OCI-LY1 (cell line): Measurements from ENCODE around the gene MOB2.
"Not testable (repeated sequence)": the region's sequence is repeated elsewhere in the genome, so short reads cannot be mapped to it uniquely, and the experiment has no call there.

Experiments used
- H2AFZ ChIP-seq: fragments of 200-600 bp; sonication (generic), shearing (Covaris generic); 2 replicates; pipeline ENCODE4 v1.6.0; 2014; ENCODE audit warnings: antibody characterized with exemption, mild to moderate bottlenecking, low read length
- H3F3A ChIP-seq: fragments of 200-600 bp; sonication (generic), shearing (Covaris generic); 2 replicates; pipeline ENCODE4 v1.6.0; 2014; ENCODE audit warnings: mild to moderate bottlenecking, antibody characterized with exemption, low read length, moderate library complexity; ENCODE audit not compliant: insufficient read depth
- H3K27ac ChIP-seq: fragments of 200-600 bp; sonication (generic); 2 replicates; pipeline ENCODE4 v1.5.1; 2014; ENCODE audit warnings: low read length, mixed run types, mild to moderate bottlenecking, low read depth; ENCODE audit not compliant: poor library complexity, severe bottlenecking
- H3K27me3 ChIP-seq: fragments of 200-600 bp; sonication (generic); 2 replicates; pipeline ENCODE4 v1.6.0; 2014; ENCODE audit warnings: antibody characterized with exemption, mild to moderate bottlenecking, low read length, moderate library complexity; ENCODE audit not compliant: insufficient read depth
- H3K36me3 ChIP-seq: fragments of 200-600 bp; sonication (generic); 2 replicates; pipeline ENCODE4 v1.6.1; 2014; ENCODE audit warnings: mild to moderate bottlenecking, antibody characterized with exemption, low read length, moderate library complexity, mixed read lengths; ENCODE audit not compliant: insufficient read depth
- H3K4me1 ChIP-seq: fragments of 200-600 bp; sonication (generic); 2 replicates; pipeline ENCODE4 v1.5.1; 2014; ENCODE audit warnings: mild to moderate bottlenecking, low read length, moderate library complexity; ENCODE audit not compliant: insufficient read depth, severe bottlenecking
- H3K4me2 ChIP-seq: fragments of 200-600 bp; sonication (generic), shearing (Covaris generic); 2 replicates; pipeline ENCODE4 v1.6.1; 2014; ENCODE audit warnings: low read length
- H3K4me3 ChIP-seq: fragments of 200-600 bp; sonication (generic); 2 replicates; pipeline ENCODE4 v1.5.1; 2014; ENCODE audit warnings: low read length, low read depth, mild to moderate bottlenecking, mixed read lengths; ENCODE audit not compliant: poor library complexity, severe bottlenecking
- H3K79me2 ChIP-seq: fragments of 200-600 bp; shearing (Covaris generic); 2 replicates; pipeline ENCODE4 v1.6.1; 2016; ENCODE audit warnings: mixed run types, low read length, mixed read lengths; ENCODE audit not compliant: insufficient read depth
- H3K9ac ChIP-seq: fragments of 200-600 bp; sonication (generic), shearing (Covaris generic); 2 replicates; pipeline ENCODE4 v1.6.1; 2014; ENCODE audit warnings: mild to moderate bottlenecking, low read length, mixed read lengths
- H3K9me2 ChIP-seq: fragments of 200-600 bp; sonication (generic), shearing (Covaris generic); 2 replicates; pipeline ENCODE4 v1.6.1; 2014; ENCODE audit warnings: low read depth, mild to moderate bottlenecking, low read length, mixed read lengths
- H3K9me3 ChIP-seq: fragments of 200-600 bp; shearing (Covaris generic); 2 replicates; pipeline ENCODE4 v1.6.1; 2014; ENCODE audit warnings: low read length, mixed read lengths
- H4K20me1 ChIP-seq: fragments of 200-600 bp; sonication (generic), shearing (Covaris generic); 2 replicates; pipeline ENCODE4 v1.6.0; 2016; ENCODE audit warnings: mild to moderate bottlenecking, low read length; ENCODE audit not compliant: insufficient read depth
- EZH2 ChIP-seq: fragments of 200-600 bp; sonication (generic), shearing (Covaris generic); IDR thresholded peaks from 2 replicates; pipeline ENCODE4 v1.8.0; 2017; ENCODE audit warnings: borderline replicate concordance, mixed run types, mild to moderate bottlenecking, antibody characterized with exemption, low read length, moderate library complexity, mixed read lengths
- TF ChIP-seq, protein P1 (sequence below): fragments of 200-600 bp; sonication (generic), shearing (Covaris generic); IDR thresholded peaks from 2 replicates; pipeline ENCODE4 v1.5.1; 2017; ENCODE audit warnings: mild to moderate bottlenecking, antibody characterized with exemption, low read length, moderate library complexity, mixed read lengths

The MOB2 gene

DNA sequence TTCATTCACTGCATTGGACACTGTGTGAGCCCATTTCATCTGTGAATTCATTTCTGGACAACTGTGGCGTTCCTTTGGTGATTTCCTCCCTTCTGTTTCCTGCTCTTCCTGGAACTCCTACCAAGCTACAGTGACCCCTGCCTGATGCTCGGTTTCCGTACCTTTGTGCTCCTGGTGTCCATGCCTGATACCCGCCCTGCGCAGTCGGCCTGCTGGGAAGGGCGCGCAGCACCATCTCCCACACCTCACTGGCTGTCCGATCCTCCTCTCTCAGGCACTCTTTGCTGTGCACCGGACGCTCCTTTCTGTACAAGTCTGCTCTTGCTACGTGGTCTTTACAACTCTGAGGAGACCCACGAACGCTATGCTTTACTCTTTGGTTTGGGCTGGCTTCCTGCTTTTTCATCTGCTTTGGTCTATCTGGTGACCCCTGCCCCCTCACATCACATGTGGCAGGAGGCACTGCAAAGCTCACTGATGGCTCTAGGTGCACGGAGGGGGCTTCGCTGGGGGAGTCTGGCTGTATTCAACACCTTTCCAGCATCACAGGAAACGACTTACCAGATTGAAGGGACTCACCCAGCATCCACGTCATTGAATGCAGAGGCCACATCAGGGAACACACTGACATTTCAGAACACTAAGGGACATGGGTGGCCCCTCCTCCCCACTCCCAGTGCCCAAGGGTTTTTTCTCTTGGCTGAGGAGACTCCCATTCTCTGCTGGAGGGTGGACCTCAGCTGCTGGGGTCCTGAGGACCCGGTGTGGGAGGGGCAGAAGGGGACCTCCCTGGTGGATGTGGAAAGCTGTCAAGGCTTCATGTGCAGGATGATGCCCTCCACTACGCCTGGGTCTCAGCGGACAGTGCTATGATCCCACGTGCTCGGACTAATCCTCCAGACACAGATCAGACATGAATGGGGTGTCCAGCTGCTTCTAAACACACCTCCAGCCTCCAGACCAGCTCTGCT, 27.0 kb upstream of the MOB2 start:
- no peaks in the 10 kb centered on the region; the same call in 1 of the 2 replicates for H3K36me3 ChIP-seq
- H3F3A ChIP-seq, result peaks cover 8% of the 10 kb centered on the region
- H3K9me2 ChIP-seq, result no peaks in the 10 kb centered on the region
- no peak for TF ChIP-seq EZH2
- TF ChIP-seq, protein P1, sequence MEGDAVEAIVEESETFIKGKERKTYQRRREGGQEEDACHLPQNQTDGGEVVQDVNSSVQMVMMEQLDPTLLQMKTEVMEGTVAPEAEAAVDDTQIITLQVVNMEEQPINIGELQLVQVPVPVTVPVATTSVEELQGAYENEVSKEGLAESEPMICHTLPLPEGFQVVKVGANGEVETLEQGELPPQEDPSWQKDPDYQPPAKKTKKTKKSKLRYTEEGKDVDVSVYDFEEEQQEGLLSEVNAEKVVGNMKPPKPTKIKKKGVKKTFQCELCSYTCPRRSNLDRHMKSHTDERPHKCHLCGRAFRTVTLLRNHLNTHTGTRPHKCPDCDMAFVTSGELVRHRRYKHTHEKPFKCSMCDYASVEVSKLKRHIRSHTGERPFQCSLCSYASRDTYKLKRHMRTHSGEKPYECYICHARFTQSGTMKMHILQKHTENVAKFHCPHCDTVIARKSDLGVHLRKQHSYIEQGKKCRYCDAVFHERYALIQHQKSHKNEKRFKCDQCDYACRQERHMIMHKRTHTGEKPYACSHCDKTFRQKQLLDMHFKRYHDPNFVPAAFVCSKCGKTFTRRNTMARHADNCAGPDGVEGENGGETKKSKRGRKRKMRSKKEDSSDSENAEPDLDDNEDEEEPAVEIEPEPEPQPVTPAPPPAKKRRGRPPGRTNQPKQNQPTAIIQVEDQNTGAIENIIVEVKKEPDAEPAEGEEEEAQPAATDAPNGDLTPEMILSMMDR, result no peak
- no peaks in the 10 kb centered on the region for H3K79me2 ChIP-seq
- peaks cover 25% of the 10 kb centered on the region for H3K4me1 ChIP-seq
- no peak overlapping the region for H3K4me3 ChIP-seq
- no peaks in the 10 kb centered on the region for H3K9me3 ChIP-seq
- no peak overlapping the region for H2AFZ ChIP-seq
- no peaks in the 10 kb centered on the region for H3K27me3 ChIP-seq
- H3K27ac ChIP-seq, result no peak overlapping the region
- no peak overlapping the region for H3K9ac ChIP-seq
- no peak overlapping the region for H3K4me2 ChIP-seq
- no peaks in the 10 kb centered on the region for H4K20me1 ChIP-seq

DNA sequence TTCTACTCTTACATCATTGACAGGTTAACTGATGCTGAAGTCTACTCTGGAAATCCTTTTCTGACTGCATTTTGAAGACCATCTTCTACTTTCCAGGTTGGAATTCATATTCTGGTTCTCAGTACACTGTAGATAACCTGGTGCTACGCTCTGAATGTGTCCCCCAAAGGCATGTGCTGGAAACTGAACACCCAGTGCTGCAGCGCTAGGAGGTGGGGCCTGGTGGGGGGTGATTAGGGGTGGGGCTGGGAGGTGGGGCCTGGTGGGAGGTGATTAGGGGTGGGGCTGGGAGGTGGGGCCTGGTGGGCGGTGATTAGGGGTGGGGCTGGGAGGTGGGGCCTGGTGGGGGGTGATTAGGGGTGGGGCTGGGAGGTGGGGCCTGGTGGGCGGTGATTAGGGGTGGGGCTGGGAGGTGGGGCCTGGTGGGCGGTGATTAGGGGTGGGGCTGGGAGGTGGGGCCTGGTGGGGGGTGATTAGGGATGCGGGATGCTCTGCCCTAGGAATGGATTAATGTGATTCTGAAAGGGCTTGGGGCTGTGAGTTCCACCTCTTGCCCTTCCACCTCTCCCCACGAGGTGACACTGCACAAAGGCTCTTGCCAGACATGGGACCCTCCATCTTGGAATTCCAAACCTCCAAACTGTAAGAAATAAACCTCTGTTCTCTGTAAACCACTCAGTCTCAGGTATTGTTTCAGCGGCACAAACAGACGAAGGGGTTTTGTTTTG, 26.1 kb upstream of the MOB2 start:
- not testable (repeated sequence) for H3K9me2 ChIP-seq, H3K79me2 ChIP-seq, H4K20me1 ChIP-seq, H2AFZ ChIP-seq, H3K9ac ChIP-seq, H3K4me2 ChIP-seq, H3K4me3 ChIP-seq, H3K36me3 ChIP-seq, H3K27ac ChIP-seq, H3F3A ChIP-seq, H3K9me3 ChIP-seq, H3K27me3 ChIP-seq
- peaks cover 25% of the 10 kb centered on the region for H3K4me1 ChIP-seq

DNA sequence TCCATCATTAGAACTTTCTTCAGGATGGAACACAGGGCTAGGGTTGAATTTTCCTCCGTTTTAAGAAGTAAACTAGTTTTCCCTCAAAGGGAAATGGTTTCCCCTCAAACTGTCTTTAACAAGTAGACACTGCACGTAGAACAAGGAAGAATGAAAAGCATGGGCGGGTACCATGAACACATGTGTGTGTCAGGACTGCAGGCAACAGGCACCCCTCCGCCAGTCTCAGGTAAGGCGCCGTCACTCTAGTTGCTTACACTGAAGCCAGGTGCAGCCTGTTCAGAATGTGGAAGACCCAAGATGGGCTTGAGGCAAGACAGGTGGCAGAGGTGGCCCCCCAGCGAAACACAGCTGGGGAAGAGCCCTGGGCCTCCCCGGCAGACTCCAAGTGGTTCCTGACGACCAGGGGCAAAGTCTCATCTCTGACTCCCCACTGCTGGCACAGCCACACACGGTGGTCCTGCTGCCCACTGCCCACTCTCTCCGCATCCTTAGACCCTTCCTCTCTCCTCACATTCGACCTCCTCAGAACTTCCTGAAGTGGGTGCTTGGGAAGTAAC, 25.4 kb upstream of the MOB2 start:
- Histone ChIP-seq H3K9ac (no peak overlapping the region), H3K79me2 (no peaks in the 10 kb centered on the region), H3K36me3 (no peaks in the 10 kb centered on the region; the same call in 1 of the 2 replicates), H3K27me3 (no peaks in the 10 kb centered on the region), H2AFZ (no peak overlapping the region), H3K4me2 (no peak overlapping the region), H3K27ac (no peak overlapping the region), H4K20me1 (no peaks in the 10 kb centered on the region), H3K4me3 (no peak overlapping the region), H3K9me3 (no peaks in the 10 kb centered on the region), H3F3A (peaks cover 8% of the 10 kb centered on the region), H3K9me2 (no peaks in the 10 kb centered on the region), H3K4me1 (peaks cover 20% of the 10 kb centered on the region)
- TF ChIP-seq, protein P1, result no peak
- no peak for TF ChIP-seq EZH2
